Globus pallidus (tissue), 1 donor: ENCODE data around the gene YTHDC1.
A peak's percentile ranks its signal among the peaks of the same experiment; 100 is the strongest.
"Not testable (repeated sequence)": the region's sequence is repeated elsewhere in the genome, so short reads cannot be mapped to it uniquely, and the experiment has no call there.

Experiments used
- DNase-seq: peaks from one replicate; pipeline ENCODE4 v3.0.0-alpha.2; 2015; ENCODE audit warnings: low spot score

YTHDC1 gene

GRCh38 chr4:68288393-68288740 lies 61.5 kb downstream of the YTHDC1 start:
- DNase-seq, result no peak

DNA sequence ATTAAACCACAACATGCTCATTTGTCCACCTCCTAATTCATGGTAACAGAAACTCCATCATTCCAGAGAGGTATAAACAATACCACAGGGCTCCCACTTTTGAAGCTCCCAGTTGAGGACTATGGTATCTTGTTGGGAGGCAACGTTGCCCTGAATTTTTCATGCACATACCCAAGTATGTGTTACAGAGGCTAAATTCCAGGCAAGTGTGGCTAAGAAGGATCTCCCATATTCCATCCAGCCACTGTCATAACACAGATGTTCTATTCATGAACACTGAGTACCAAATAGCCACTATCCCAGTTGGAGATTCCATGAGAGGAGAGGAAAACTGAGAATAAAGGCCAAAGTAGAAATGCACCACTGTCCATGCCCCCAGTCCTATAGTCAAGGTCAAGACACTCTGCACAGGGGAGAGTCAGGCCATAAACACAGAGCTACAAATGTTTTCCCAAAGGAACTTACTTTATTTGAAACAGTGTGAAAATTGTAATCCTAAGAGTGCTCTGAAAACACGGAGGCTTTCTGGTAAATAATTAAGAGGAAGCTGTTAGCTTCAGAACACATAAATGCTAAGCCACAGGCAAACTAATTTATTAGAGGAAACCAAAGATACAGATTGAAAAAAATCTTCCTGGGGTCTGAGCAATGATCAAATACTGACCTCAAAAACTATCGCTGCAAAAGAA lies 62.0 kb downstream of the YTHDC1 start:
- DNase-seq, result no peak

- no peak for DNase-seq
Observed at GRCh38 chr4:68283714-68284113, 66.2 kb downstream of the YTHDC1 start.

GRCh38 chr4:68283095-68283494 lies 66.8 kb downstream of the YTHDC1 start:
- no peak for DNase-seq

GRCh38 chr4:68281796-68282740 lies 67.8 kb downstream of the YTHDC1 start:
- not testable (repeated sequence) for DNase-seq

DNA sequence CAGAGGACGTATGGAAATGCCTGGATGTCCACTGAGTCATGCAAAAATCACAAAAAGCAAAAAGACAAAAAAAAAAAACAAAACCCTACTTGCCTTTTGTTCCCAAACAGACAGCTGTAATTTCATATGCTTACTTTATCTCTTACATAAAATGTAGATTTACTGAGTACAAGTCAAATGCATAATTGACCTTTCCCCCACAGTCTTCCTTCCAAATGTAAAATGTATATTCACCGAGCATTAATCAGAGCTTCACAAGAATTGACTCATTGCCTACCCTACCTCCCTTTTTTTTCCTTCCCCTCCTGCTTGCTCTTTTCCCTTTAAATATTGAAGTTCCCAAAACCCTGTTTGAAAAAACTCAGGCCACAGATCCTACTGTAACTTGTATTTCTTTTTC lies 71.9 kb downstream of the YTHDC1 start:
- no peak for DNase-seq

DNA sequence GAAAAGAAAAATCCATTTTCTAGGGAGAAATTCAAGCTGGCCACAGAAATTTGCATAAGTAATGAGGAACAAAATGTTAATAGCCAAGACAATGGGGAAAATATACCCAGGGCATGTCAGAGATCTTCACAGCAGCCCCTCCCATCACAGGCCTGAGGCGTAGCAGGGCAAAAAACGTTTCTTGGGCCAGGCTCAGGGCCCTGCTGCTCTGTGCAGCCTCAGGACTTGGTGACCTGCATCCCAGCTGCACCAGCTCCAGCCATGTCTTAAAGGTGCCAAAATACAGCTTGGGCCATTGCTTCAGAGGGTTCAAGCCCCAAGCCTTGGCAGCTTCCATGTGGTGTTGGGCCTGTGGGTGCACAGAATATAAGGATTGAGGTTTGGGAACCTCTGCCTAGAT lies 72.3 kb downstream of the YTHDC1 start:
- no peak for DNase-seq

DNA sequence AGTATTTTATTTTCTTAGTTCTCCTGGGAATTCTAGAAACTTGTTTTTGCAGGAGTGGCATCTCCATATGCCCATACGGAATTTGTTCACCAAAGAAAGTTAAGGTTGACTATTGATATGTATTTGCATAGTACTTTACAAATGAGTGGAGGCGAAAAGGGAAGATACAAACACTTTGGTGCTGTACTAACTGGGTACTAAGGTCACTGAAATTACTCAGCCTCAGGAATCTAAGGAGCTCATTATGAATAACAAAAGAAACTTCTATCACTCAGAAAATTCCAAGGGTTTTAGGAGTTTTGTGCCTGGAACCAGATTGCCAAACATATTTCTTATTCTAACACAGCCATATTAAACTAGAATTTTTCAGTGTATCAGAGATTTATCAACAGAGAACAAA lies 77.0 kb downstream of the YTHDC1 start:
- DNase-seq, result no peak

DNA sequence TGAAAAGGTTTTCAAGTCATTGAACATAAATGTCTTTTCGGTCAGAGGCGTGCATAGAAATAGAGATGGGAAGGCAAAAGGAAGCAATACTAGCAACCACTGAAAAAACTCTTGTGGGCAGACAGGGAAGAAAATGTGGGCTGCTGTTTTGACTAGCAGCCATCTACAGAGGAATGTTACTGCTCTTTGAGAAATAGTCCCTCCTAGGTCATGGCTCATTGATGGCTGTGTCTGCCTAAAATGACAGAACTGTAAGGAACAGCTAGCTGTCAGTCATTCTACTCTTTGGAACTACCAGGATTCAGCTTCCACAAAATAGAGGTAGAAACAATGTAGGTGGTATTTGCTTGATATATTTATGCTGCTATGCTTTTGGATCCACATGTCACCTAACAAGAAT lies 77.5 kb downstream of the YTHDC1 start:
- peak; percentile 1 for DNase-seq

DNA sequence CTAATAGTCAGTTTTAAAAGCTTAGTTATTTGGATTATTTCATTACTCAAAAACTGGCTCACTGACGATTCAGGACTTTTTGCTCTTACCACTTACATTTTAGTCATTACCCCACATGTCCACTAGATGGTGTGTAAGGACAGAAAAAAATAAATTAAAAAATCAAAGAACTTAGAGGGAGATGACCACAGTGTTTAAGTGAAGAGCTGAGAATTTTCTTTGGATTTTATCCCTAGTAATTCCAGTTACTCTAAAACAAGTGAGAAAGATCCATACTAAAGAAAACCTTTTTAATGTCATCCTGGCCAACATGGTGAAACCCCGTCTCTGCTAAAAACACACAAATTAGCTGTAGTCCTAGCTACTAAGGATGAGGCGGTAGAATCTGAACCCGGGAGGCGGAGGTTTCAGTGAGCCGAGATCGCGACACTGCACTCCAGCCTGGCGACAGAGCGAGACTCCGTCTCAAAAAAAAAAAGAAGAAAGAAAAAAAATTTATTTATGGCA lies 78.0 kb downstream of the YTHDC1 start:
- DNase-seq, result peak; percentile 72

DNA sequence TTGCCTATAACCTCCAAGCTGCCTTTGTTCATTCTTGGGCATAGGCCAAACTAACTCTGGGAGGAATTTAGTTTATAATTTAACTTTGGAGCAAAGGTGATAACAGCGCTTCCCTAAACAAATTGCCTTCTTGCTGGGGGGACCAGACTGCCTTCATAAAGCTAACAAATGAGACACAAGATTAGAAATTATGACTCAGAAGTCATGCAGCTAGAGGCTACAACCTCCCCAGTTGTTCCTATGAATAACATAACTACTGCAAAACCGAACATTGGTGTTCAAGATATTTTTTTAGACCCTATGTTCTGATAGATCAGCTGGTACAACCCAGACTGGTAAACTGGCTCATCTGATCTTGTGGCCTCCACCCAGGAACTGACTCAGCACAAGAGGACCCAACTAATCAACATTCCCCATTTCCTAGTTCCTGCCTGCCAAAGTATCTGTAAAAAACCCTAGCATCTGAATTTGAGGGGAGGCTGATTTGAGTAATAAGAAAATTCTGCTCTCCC lies 82.4 kb downstream of the YTHDC1 start:
- no peak for DNase-seq

- DNase-seq, result no peak
Observed at GRCh38 chr4:68264875-68265565, 84.9 kb downstream of the YTHDC1 start.
